ENCODE results near the gene TBCEL. TPM values are rescaled to one million over a fixed set of nuclear protein-coding genes. Genes with fewer than 3 reads are reported as not detected.

Gene TBCEL
- total RNA-seq, 4 donors from 2014 or later, result 3.9 to 28.6 (median 7.4) TPM

DNA sequence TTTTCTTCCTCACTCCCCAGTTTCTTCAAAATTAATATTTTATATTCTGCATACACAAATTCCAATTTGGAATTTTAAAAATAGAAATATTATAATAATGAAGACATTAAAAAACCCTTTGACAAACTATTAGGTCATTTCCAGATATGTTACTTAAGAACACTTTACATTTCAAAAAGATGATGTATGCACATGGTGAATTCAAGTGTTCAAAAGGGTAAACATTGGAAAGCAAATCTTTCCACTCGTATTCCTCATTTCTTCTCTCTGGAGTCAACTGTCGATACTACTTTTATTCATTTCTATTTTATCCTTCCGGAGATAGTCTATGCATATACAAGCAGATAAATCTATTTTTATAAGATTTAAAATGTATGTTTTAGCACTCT is 16.7 kb downstream of the TBCEL start:
- WGBS, 2 donors, result 95 to 98% methylated on average over 3 of the region's 3 CpGs
- Histone ChIP-seq H3K27me3 (no peaks in the 10 kb centered on the region), H3K9me3 (no peaks in the 10 kb centered on the region), H3K4me3 (no peak overlapping the region), H3K4me1 (no peaks in the 10 kb centered on the region), H3K27ac (no peak overlapping the region), H3K36me3 (peaks cover 0 to under 1% (median 0%) of the 10 kb centered on the region in 3 donors)
- TF ChIP-seq, protein P1, sequence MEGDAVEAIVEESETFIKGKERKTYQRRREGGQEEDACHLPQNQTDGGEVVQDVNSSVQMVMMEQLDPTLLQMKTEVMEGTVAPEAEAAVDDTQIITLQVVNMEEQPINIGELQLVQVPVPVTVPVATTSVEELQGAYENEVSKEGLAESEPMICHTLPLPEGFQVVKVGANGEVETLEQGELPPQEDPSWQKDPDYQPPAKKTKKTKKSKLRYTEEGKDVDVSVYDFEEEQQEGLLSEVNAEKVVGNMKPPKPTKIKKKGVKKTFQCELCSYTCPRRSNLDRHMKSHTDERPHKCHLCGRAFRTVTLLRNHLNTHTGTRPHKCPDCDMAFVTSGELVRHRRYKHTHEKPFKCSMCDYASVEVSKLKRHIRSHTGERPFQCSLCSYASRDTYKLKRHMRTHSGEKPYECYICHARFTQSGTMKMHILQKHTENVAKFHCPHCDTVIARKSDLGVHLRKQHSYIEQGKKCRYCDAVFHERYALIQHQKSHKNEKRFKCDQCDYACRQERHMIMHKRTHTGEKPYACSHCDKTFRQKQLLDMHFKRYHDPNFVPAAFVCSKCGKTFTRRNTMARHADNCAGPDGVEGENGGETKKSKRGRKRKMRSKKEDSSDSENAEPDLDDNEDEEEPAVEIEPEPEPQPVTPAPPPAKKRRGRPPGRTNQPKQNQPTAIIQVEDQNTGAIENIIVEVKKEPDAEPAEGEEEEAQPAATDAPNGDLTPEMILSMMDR (IDR thresholded peaks at IDR 0.05), result no peak
- TF ChIP-seq POLR2A (IDR thresholded peaks at IDR 0.05), result no peak
- intact Hi-C loops (cut with DNase I), result no loop called here
- no peak for DNase-seq

DNA sequence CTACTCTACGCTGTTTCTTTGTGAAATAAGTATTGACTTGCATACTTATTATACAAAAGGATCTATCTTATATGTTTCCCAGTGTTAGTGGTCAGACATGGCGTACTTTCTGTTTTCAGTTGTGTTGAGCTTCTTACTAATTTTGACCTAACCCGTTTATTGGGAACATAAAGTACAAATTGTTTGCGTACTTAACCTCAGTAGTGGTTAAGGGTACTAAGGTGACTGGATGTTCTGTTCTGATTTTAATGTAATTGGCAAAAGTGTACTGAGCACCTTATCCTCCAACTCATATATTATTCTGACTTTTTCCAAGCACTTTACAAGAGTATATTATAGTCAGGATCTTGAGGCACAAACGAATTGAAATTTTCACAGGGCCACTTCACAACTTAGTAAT is 17.2 kb downstream of the TBCEL start:
- intact Hi-C loops (cut with DNase I), result no loop called here
- TF ChIP-seq POLR2A (IDR thresholded peaks at IDR 0.05), result no peak
- TF ChIP-seq, protein P1 (IDR thresholded peaks at IDR 0.05), result no peak
- Histone ChIP-seq H3K4me1 (no peaks in the 10 kb centered on the region), H3K4me3 (no peak overlapping the region), H3K27me3 (no peaks in the 10 kb centered on the region), H3K36me3 (peaks cover 0 to 5% (median 0%) of the 10 kb centered on the region in 3 donors), H3K27ac (no peak overlapping the region), H3K9me3 (no peaks in the 10 kb centered on the region)
- 84 to 88% methylated on average over 5 of the region's 5 CpGs for WGBS, 2 donors
- DNase-seq, result no peak

DNA sequence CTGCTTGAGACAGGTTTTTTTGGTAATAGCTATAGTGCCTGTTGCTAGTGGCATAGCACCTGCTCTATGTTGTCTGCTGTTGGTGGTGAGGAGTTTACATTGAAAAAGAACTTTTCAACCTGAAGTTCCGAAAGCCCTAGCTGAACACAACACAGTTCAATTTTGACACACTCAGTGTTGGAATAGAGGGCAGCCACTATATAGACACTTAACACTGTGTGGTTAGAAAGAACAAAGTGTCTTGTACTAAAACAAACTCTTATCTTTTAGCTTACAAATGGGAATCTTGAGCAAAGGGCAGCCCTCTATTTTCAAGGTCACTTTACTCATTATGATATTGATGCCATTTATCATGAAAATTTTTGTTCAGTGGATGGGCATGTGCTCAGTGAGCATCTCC is 18.4 kb downstream of the TBCEL start:
- H3K4me3 ChIP-seq, result no peak overlapping the region
- intact Hi-C loops (cut with DNase I), result no loop called here
- no peaks in the 10 kb centered on the region for H3K9me3 ChIP-seq
- no peaks in the 10 kb centered on the region for H3K27me3 ChIP-seq
- no peak for TF ChIP-seq POLR2A (IDR thresholded peaks at IDR 0.05)
- TF ChIP-seq, protein P1 (IDR thresholded peaks at IDR 0.05), result no peak
- 100% methylated on average over 1 of the region's 1 CpG for WGBS, 2 donors
- no peaks in the 10 kb centered on the region for H3K4me1 ChIP-seq
- no peak for DNase-seq
- H3K27ac ChIP-seq, result no peak overlapping the region
- peaks cover 0 to 17% (median 0%) of the 10 kb centered on the region in 3 donors for H3K36me3 ChIP-seq

DNA sequence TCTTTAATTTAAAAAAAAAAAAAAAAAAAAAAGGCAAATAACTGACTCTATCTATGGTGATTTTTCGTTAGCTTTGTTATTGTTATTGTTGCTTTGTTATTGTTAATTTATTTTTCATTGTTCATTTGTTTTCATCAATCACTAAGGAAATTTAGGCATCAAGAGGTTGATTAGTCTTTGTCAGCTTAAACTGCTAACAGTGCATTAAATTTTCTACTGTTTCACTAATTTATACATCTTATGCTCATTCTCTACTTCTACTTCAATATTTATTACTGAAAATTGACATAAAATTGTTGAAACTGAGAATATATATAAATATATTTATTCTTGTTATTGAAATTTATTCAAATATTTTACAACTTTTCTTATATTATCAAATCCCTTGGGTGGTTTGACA is 24.0 kb downstream of the TBCEL start:
- no peak overlapping the region for H3K4me3 ChIP-seq
- H3K4me1 ChIP-seq, result no peaks in the 10 kb centered on the region
- WGBS, 2 donors, result 63 to 79% methylated on average over 1 of the region's 1 CpG
- no peak for TF ChIP-seq POLR2A (IDR thresholded peaks at IDR 0.05)
- TF ChIP-seq, protein P1 (IDR thresholded peaks at IDR 0.05), result no peak
- no peaks in the 10 kb centered on the region for H3K9me3 ChIP-seq
- intact Hi-C loops (cut with DNase I), result no loop called here
- no peaks in the 10 kb centered on the region for H3K27me3 ChIP-seq
- H3K27ac ChIP-seq, result no peak overlapping the region
- DNase-seq, result no peak
- H3K36me3 ChIP-seq, result peaks cover 0 to 38% (median 5%) of the 10 kb centered on the region in 3 donors

DNA sequence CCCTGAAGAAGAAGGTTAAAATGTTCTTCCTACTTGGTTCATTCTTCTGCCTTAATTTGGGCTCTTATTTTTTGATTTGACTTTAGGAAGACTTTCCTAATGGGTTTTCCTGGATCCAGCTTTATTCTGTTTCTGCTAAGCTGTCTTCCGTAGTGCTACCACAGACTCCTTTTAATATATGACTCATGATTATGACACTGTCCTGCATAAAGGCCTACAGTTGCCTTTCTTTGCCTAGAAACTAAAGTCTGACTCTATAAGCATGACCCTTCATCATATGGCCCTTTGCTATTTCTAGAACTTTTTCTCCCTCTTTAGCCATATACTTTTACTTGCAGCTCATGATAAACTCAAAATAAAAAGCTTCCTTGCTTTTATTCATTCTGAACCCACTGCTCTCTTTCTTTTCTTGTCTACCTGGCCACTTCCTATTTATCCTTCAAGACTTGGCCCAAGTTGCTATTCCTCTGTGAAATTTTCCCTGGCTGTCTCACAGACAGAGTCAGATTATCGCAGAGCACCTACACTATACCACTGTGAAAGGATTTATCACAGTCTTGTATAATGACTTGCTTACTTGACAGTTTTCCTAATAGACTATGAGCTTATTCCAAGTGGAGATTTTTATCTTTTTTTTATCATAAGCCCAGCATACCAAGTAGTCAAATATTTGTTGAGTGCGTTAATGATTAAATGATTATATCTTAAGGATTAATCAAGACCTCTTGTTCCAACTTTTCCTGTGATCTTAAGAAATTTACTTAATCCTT is 24.7 kb downstream of the TBCEL start:
- intact Hi-C loops (cut with DNase I), result no loop called here
- Histone ChIP-seq H3K27me3 (no peaks in the 10 kb centered on the region), H3K4me1 (no peaks in the 10 kb centered on the region), H3K27ac (no peak overlapping the region), H3K9me3 (no peaks in the 10 kb centered on the region), H3K36me3 (peaks cover 3 to 44% (median 5%) of the 10 kb centered on the region in 3 donors), H3K4me3 (no peak overlapping the region)
- TF ChIP-seq, protein P1 (IDR thresholded peaks at IDR 0.05), result no peak
- no peak for TF ChIP-seq POLR2A (IDR thresholded peaks at IDR 0.05)
- WGBS, 2 donors, result 86 to 93% methylated on average over 3 of the region's 3 CpGs
- no peak for DNase-seq
